Limb (tissue), 2 donors: Measurements from ENCODE around the gene CLEC17A.
"Not testable (repeated sequence)": the region's sequence is repeated elsewhere in the genome, so short reads cannot be mapped to it uniquely, and the experiment has no call there.

Experiments
- DNase-seq, 2 donors: peaks; one replicate each; pipeline ENCODE4 v3.0.0-alpha.2; 2016; ENCODE audit errors: extremely low spot score in 2 of 2

The CLEC17A gene

GRCh38 chr19:14580623-14581237 lies 2.2 kb upstream of the CLEC17A start:
- no peak for DNase-seq

- not testable (repeated sequence) for DNase-seq
These were observed 1.5 kb downstream of the CLEC17A start for GRCh38 chr19:14584372-14584771.

GRCh38 chr19:14585187-14585586 lies 2.3 kb downstream of the CLEC17A start:
- not testable (repeated sequence) for DNase-seq

GRCh38 chr19:14589433-14589832 lies 6.5 kb downstream of the CLEC17A start:
- DNase-seq, result not testable (repeated sequence)

GRCh38 chr19:14595558-14595957 lies 12.7 kb downstream of the CLEC17A start:
- no peak for DNase-seq

- no peak for DNase-seq
These were observed 16.8 kb downstream of the CLEC17A start for GRCh38 chr19:14599548-14600147.

- DNase-seq, result no peak
These were observed 21.1 kb downstream of the CLEC17A start for GRCh38 chr19:14603990-14604387.

GRCh38 chr19:14606627-14607026 lies 23.7 kb downstream of the CLEC17A start:
- no peak for DNase-seq

GRCh38 chr19:14611051-14611450 lies 28.2 kb downstream of the CLEC17A start:
- DNase-seq, result no peak

GRCh38 chr19:14612242-14612641 lies 29.4 kb downstream of the CLEC17A start:
- DNase-seq, result not testable (repeated sequence)

- DNase-seq, result no peak
These were observed 29.8 kb downstream of the CLEC17A start for GRCh38 chr19:14612657-14613056.

GRCh38 chr19:14613399-14614098 lies 30.7 kb downstream of the CLEC17A start:
- DNase-seq, result not testable (repeated sequence)

GRCh38 chr19:14614099-14614412 lies 31.2 kb downstream of the CLEC17A start:
- DNase-seq, result no peak

- DNase-seq, result no peak
These were observed 32.7 kb downstream of the CLEC17A start for GRCh38 chr19:14615623-14616022.

- no peak for DNase-seq
These were observed 33.5 kb downstream of the CLEC17A start for GRCh38 chr19:14616407-14616806.

GRCh38 chr19:14619404-14619803 lies 36.5 kb downstream of the CLEC17A start:
- DNase-seq, result no peak

- DNase-seq, result not testable (repeated sequence)
These were observed 41.6 kb downstream of the CLEC17A start for GRCh38 chr19:14624491-14624890.

GRCh38 chr19:14629557-14629956 lies 46.7 kb downstream of the CLEC17A start:
- no peak for DNase-seq

- no peak for DNase-seq
These were observed 49.4 kb downstream of the CLEC17A start for GRCh38 chr19:14632286-14632685.

GRCh38 chr19:14639536-14640277 lies 56.8 kb downstream of the CLEC17A start:
- DNase-seq, result no peak

- DNase-seq, result no peak
These were observed 65.6 kb downstream of the CLEC17A start for GRCh38 chr19:14648506-14648905.

- no peak for DNase-seq
These were observed 66.1 kb downstream of the CLEC17A start for GRCh38 chr19:14649020-14649419.
